Parathyroid adenoma (tissue), 2 donors: Measurements from ENCODE around the gene COPB2.

Experiments used
- H2AFZ ChIP-seq: fragments of 300-600 bp; sonication (generic); one replicate; pipeline ENCODE4 v1.7.0; 2017; ENCODE audit warnings: antibody characterized with exemption, mild to moderate bottlenecking
- H3K27ac ChIP-seq: fragments of 300-600 bp; sonication (generic); one replicate; pipeline ENCODE4 v1.7.0; 2017
- H3K27me3 ChIP-seq: fragments of 300-600 bp; sonication (generic); one replicate; pipeline ENCODE4 v1.7.0; 2017; ENCODE audit warnings: low read length; ENCODE audit not compliant: control insufficient read depth, insufficient read depth
- H3K36me3 ChIP-seq: fragments of 300-600 bp; sonication (generic); one replicate; pipeline ENCODE4 v1.7.0; 2017; ENCODE audit warnings: low read length; ENCODE audit not compliant: control insufficient read depth, insufficient read depth
- H3K4me1 ChIP-seq: fragments of 300-600 bp; sonication (generic); one replicate; pipeline ENCODE4 v1.7.0; 2017; ENCODE audit warnings: control low read depth
- H3K4me2 ChIP-seq: fragments of 300-600 bp; sonication (generic); one replicate; pipeline ENCODE4 v1.7.0; 2017; ENCODE audit warnings: low read length
- H3K4me3 ChIP-seq: fragments of 300-600 bp; sonication (generic); one replicate; pipeline ENCODE4 v1.7.0; 2017; ENCODE audit warnings: low read depth, low read length
- H3K79me2 ChIP-seq: fragments of 300-600 bp; sonication (generic); one replicate; pipeline ENCODE4 v1.7.0; 2017; ENCODE audit warnings: control low read depth
- H3K9ac ChIP-seq: fragments of 300-600 bp; sonication (generic); one replicate; pipeline ENCODE4 v1.7.0; 2017; ENCODE audit warnings: mild to moderate bottlenecking
- H3K9me3 ChIP-seq: fragments of 300-600 bp; sonication (generic); one replicate; pipeline ENCODE4 v1.7.0; 2017; ENCODE audit warnings: low read length; ENCODE audit not compliant: control insufficient read depth
- TF ChIP-seq, protein P1 (sequence below): fragments of 300-600 bp; sonication (generic); IDR thresholded peaks from one replicate; pipeline ENCODE4 v1.7.0; 2017; ENCODE audit warnings: antibody characterized with exemption, mild to moderate bottlenecking
- donor health status: primary hyperparathyroidism.

The COPB2 gene

DNA sequence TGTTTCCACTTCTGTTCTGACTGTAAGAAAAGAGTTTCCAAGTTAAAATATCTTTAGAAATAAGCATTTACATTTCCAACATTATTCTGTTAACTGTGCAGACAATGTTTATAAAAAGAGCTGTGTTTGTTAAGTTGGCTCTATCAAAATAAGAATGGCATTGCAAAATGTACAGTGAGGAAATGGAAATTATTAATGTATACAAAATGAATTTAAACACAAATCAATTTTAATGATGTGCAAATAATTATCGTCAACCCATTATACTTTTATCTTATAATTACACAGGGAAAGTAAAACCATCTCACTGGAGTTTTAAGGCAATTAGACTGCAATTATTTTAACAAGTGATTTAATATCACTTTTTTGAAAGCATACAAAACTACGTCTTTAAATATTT lies 28.2 kb downstream of the COPB2 start:
- Histone ChIP-seq H3K4me2 (no peak overlapping the region), H3K9ac (no peak overlapping the region), H3K9me3 (no peaks in the 10 kb centered on the region), H3K27me3 (no peaks in the 10 kb centered on the region), H3K36me3 (no peaks in the 10 kb centered on the region), H3K4me3 (no peak overlapping the region), H2AFZ (no peak overlapping the region), H3K27ac (no peak overlapping the region), H3K79me2 (peaks cover 4% of the 10 kb centered on the region), H3K4me1 (no peaks in the 10 kb centered on the region)
- TF ChIP-seq, protein P1, sequence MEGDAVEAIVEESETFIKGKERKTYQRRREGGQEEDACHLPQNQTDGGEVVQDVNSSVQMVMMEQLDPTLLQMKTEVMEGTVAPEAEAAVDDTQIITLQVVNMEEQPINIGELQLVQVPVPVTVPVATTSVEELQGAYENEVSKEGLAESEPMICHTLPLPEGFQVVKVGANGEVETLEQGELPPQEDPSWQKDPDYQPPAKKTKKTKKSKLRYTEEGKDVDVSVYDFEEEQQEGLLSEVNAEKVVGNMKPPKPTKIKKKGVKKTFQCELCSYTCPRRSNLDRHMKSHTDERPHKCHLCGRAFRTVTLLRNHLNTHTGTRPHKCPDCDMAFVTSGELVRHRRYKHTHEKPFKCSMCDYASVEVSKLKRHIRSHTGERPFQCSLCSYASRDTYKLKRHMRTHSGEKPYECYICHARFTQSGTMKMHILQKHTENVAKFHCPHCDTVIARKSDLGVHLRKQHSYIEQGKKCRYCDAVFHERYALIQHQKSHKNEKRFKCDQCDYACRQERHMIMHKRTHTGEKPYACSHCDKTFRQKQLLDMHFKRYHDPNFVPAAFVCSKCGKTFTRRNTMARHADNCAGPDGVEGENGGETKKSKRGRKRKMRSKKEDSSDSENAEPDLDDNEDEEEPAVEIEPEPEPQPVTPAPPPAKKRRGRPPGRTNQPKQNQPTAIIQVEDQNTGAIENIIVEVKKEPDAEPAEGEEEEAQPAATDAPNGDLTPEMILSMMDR: no peak

DNA sequence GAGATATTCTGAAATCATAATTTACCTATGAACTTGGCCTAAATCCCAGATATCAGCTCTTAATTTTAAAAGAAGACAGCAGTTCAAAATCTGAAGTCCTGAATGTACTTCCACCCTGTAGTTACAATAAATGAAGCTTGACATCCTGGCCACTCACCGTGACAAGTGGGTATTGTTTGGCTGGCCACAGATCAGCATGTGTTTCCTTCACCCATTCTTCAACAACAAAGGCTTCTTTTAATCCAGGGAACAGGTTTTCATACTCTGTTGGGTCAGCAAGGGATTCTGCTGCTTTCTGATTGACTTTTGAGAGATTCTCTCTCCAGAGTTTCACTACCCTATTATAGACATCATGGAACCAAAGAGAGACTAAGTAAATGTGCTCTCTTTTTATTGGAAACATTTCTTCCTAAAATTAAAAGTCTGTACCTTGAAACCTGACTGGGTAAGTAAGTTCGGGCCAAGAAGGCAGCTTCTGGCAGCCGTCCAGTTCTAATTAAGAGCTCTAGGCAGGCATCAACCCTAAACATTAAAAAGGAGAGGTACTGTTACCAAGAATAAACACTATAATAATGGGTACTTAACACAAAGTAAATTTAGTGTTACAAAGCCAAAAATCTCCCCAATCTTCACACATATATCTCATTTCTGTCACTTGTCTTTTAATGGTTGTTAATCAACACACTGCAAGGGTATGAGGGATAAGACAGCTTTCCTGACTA lies 30.4 kb downstream of the COPB2 start:
- Histone ChIP-seq H2AFZ (no peak overlapping the region), H3K79me2 (no peaks in the 10 kb centered on the region), H3K9ac (no peak overlapping the region), H3K4me3 (no peak overlapping the region), H3K27me3 (no peaks in the 10 kb centered on the region), H3K4me2 (no peak overlapping the region), H3K4me1 (no peaks in the 10 kb centered on the region), H3K27ac (no peak overlapping the region), H3K9me3 (no peaks in the 10 kb centered on the region), H3K36me3 (no peaks in the 10 kb centered on the region)
- TF ChIP-seq, protein P1: no peak

DNA sequence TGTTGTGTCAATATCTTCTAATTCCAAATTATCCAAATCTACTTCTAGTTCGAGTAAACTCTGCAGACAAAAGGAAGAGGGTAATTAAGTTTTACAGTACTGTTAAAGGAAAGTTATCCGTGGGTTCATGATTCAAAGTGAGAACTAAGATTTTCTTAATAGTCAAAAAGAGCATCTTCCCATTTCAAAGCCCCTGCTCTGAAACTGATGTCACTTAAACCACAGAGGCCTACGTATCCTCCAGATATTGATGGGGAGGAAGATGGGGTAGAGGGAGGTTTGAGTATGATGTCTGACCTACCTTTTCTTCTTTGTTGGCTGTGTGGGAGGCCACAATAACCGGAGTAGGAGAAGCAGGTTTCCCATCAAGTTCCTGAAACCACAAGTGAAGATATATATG lies 31.5 kb downstream of the COPB2 start:
- Histone ChIP-seq H3K9ac (no peak overlapping the region), H3K9me3 (no peaks in the 10 kb centered on the region), H3K4me3 (no peak overlapping the region), H2AFZ (no peak overlapping the region), H3K4me1 (no peaks in the 10 kb centered on the region), H3K79me2 (no peaks in the 10 kb centered on the region), H3K27ac (no peak overlapping the region), H3K36me3 (no peaks in the 10 kb centered on the region), H3K4me2 (no peak overlapping the region), H3K27me3 (no peaks in the 10 kb centered on the region)
- TF ChIP-seq, protein P1: no peak

DNA sequence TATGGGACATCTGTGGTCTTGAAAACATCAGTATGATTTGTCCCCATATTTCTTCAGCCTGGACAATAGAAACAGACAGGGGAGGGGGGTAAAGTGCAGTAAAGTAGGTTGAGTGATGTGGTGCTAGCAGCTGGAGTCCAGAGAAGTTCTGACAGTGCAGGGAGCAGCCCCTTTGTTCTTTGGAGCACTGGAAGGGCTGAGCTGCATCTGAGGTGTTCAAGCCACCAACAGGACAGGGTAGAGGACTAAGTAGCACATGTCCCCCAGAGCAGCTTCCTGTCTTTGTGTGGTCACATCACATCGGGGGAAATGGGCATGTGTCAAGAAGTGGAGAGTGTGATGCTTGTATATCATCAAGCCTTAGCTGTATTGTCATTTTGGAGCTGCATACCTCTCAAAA lies 33.6 kb downstream of the COPB2 start:
- Histone ChIP-seq H3K79me2 (no peaks in the 10 kb centered on the region), H3K9me3 (no peaks in the 10 kb centered on the region), H3K4me2 (no peak overlapping the region), H3K4me3 (no peak overlapping the region), H3K27me3 (no peaks in the 10 kb centered on the region), H2AFZ (no peak overlapping the region), H3K36me3 (no peaks in the 10 kb centered on the region), H3K4me1 (no peaks in the 10 kb centered on the region), H3K27ac (no peak overlapping the region), H3K9ac (no peak overlapping the region)
- TF ChIP-seq, protein P1: no peak

DNA sequence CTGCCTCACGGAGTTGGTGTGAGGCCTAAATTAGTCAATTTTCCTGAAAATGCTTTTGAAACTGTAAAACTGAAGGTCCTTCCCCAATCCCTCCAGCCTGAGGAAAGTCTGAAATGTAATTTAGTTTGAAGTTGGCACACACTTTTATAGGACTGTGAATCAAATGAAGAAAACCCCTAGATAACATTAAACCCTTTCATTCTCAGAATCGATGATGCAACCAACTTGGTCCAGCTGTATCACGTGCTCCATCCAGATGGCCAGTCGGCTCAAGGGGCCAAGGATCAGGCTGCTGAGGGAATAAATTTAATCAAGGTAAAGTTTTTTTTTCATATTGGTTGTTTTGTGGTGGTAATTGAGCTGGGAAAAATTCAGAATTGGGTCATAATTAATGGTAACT lies 34.0 kb downstream of the COPB2 start:
- no peaks in the 10 kb centered on the region for H3K36me3 ChIP-seq
- no peaks in the 10 kb centered on the region for H3K4me1 ChIP-seq
- no peaks in the 10 kb centered on the region for H3K9me3 ChIP-seq
- H3K27ac ChIP-seq: no peak overlapping the region
- H3K4me2 ChIP-seq: no peak overlapping the region
- no peaks in the 10 kb centered on the region for H3K79me2 ChIP-seq
- H3K9ac ChIP-seq: no peak overlapping the region
- no peaks in the 10 kb centered on the region for H3K27me3 ChIP-seq
- TF ChIP-seq, protein P1: no peak
- no peak overlapping the region for H2AFZ ChIP-seq
- H3K4me3 ChIP-seq: no peak overlapping the region
